GM06990 (cell line): ENCODE data around the gene MGLL.

ENCODE experiments used
- DNase-seq: peaks from one replicate; pipeline ENCODE4 v3.0.0-alpha.2; 2011; ENCODE audit not compliant: insufficient read length; ENCODE audit errors: extremely low read depth
- H3K27me3 ChIP-seq: replicated peaks from 2 replicates; pipeline ENCODE4 v1.6.0; 2011; ENCODE audit warnings: low read length; ENCODE audit not compliant: control insufficient read depth, insufficient read depth
- H3K36me3 ChIP-seq: 2 replicates; pipeline ENCODE4 v1.5.1; 2011; ENCODE audit warnings: low read length; ENCODE audit not compliant: control insufficient read depth, insufficient read depth
- H3K4me3 ChIP-seq: replicated peaks from 2 replicates; pipeline ENCODE4 v1.5.1; 2011; ENCODE audit warnings: low read depth, mild to moderate bottlenecking, control low read depth, low read length
- TF ChIP-seq, protein P1 (sequence below): IDR thresholded peaks from 2 replicates; pipeline ENCODE4 v1.5.1; 2011; ENCODE audit warnings: low read length, control low read depth, mild to moderate bottlenecking, inconsistent platforms; ENCODE audit not compliant: insufficient read depth, poor library complexity, severe bottlenecking

The MGLL gene

DNA sequence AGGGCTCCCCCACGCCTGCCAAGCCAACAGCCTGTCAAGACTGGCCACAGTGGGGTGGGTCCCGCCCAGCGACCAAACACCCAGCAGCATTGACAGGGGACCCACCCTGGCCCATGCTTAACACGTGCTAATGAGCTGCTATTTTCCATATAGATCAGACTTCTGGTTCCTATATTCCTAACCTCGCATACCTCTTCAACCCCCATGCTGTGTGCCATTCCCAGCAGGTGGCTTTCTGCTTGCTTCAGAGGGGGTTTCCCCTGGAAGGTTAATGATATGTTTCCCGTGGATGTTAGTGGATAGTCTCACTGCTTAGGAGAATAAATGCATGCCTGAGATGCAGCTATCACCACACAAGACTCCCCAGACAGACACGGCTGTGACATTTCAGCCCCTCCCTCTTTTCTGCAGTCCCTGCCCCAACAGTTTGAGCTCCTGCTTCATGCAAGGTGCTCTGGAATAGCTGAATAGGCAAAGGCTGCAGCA lies 37.9 kb upstream of the MGLL start:
- TF ChIP-seq, protein P1, sequence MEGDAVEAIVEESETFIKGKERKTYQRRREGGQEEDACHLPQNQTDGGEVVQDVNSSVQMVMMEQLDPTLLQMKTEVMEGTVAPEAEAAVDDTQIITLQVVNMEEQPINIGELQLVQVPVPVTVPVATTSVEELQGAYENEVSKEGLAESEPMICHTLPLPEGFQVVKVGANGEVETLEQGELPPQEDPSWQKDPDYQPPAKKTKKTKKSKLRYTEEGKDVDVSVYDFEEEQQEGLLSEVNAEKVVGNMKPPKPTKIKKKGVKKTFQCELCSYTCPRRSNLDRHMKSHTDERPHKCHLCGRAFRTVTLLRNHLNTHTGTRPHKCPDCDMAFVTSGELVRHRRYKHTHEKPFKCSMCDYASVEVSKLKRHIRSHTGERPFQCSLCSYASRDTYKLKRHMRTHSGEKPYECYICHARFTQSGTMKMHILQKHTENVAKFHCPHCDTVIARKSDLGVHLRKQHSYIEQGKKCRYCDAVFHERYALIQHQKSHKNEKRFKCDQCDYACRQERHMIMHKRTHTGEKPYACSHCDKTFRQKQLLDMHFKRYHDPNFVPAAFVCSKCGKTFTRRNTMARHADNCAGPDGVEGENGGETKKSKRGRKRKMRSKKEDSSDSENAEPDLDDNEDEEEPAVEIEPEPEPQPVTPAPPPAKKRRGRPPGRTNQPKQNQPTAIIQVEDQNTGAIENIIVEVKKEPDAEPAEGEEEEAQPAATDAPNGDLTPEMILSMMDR = no peak
- no peak for DNase-seq
- Histone ChIP-seq H3K4me3 (no peak overlapping the region), H3K36me3 (no peaks in the 10 kb centered on the region), H3K27me3 (no peaks in the 10 kb centered on the region)

DNA sequence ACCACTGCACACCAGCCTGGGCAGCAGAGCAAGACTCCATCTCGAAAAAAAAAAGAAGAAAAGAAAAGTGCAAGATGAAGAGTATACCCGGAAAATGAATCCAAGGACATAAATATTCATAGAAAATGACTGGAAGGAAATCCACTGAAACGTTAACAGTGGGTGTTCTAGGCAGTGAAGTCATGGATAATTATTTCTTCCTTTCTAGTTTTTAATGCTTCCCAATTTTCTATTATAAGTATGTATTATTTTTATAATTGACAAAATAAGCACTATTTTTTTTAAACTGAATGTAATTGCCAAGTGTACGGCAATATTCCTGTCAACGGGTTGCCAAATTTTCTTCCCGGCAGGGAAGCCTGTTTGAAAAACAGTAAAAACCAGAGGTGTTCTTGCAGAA lies 37.4 kb upstream of the MGLL start:
- Histone ChIP-seq H3K36me3 (no peaks in the 10 kb centered on the region), H3K4me3 (no peak overlapping the region), H3K27me3 (no peaks in the 10 kb centered on the region)
- TF ChIP-seq, protein P1 = no peak
- DNase-seq = no peak

- TF ChIP-seq, protein P1 = no peak
- Histone ChIP-seq H3K4me3 (no peak overlapping the region), H3K27me3 (no peaks in the 10 kb centered on the region), H3K36me3 (no peaks in the 10 kb centered on the region)
- DNase-seq = no peak
Measured at GRCh38 chr3:127858937-127859336, 36.6 kb upstream of the MGLL start.

DNA sequence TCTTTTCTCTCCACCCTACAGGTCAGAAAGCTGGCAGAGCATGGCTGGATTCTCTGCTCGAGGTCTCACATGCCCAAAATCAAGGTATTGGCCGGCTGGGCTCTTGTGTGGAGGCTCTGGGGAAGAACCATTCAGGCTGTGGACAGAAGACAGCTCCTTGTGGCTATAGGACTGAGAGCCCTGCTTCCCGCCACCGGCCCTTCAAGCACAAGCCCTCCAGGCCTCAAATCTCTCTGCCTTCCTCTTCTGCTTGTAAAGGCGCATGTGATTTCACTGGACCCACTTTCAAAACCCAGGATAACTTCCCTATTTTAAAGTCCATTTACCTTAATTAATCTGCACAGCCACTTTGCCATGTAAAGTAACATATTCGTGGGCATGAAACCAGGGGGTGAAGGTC lies 36.2 kb upstream of the MGLL start:
- H3K36me3 ChIP-seq = no peaks in the 10 kb centered on the region
- H3K27me3 ChIP-seq = no peaks in the 10 kb centered on the region
- TF ChIP-seq, protein P1 = no peak
- DNase-seq = no peak
- no peak overlapping the region for H3K4me3 ChIP-seq

DNA sequence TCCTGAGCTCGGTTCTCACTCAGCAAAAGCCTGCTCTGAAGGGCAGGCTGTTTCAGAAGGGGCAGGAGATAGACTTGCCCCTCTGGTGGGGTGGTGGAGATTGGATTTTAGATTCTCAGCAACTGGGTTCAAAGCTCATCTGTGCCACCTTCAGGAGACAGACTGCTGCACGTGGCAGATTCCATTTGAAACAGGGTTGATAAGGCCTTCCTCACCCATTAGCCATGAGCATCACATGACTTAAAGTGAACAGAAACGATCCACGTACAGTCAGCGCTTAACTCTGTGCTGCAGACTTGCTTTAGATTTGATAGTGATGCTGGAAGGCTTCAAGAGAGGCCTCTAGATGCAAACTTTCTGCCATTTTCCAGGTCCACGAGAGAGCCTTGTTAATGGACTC lies 35.0 kb upstream of the MGLL start:
- Histone ChIP-seq H3K36me3 (no peaks in the 10 kb centered on the region), H3K27me3 (no peaks in the 10 kb centered on the region), H3K4me3 (no peak overlapping the region)
- TF ChIP-seq, protein P1 = peak; percentile 36
- DNase-seq = no peak

GRCh38 chr3:127856801-127857200 lies 34.5 kb upstream of the MGLL start:
- H3K27me3 ChIP-seq = no peaks in the 10 kb centered on the region
- TF ChIP-seq, protein P1 = no peak
- H3K36me3 ChIP-seq = no peaks in the 10 kb centered on the region
- no peak for DNase-seq
- no peak overlapping the region for H3K4me3 ChIP-seq
